GM18507 (cell line): ENCODE data around the gene ETV2.

Experiments used
- DNase-seq: peaks from one replicate; pipeline ENCODE4 v3.0.0; 2011; ENCODE audit warnings: low read depth; ENCODE audit not compliant: insufficient read length; ENCODE audit errors: extremely low spot score
- FAIRE-seq: peaks from 2 replicates; lab custom pipeline; 2011; peaks lifted over from hg19 to GRCh38; lab: Jason Lieb, UNC

The ETV2 gene

DNA sequence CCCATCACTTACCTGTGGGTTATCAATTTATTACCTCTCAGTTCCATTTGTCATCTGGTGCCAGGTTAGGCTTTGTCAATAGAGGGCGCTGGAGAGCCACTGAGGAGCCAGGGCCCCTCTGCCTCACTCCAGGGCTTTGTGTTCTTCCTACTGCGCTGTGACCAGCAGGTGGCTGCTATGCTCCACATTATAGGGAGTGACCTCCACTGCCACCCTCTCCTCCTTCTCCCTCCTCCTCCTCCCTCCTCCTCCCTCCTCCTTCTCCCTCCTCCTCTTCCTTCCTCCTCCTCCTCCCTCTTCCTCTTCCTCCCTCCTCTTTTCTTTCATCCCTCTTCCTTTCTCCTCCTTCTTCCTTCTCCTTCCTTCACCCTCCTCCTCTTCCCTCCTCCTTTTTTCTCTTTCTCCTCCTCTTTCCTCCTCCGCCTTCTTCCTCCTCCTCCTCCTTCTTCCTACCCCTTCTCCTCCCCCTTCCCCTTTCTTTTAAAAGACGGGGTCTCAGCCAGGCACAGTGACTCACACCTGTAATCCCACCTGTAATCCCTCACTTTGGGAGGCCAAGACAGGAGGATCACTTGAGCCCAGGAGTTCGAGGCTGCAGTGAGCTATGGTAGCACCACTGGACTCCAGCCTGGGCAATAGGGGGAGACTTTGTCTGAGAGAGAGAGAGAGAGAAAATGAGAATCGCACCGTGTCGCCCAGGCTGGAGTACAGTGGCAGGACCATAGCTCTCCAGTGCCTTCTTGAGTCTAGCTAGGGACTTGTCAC, 52.5 kb downstream of the ETV2 start:
- peak; percentile 80 for DNase-seq
- peak; percentile 96 for FAIRE-seq
